Measurements from ENCODE around the gene ADORA2A.

ADORA2A gene

GRCh38 chr22:24431309-24432034 lies 4.1 kb downstream of the ADORA2A start:
- no peak overlapping the region for H3K4me3 ChIP-seq (ENCODE audit: control insufficient read depth, low read depth, low read length)
- DNase-seq (ENCODE audit: low read depth) = no peak
- TF ChIP-seq CTCF (conservative IDR thresholded peaks at IDR 0.05; ENCODE audit: control insufficient read depth, insufficient read depth, low read depth, low read length) = no peak

GRCh38 chr22:24432059-24432853 lies 4.9 kb downstream of the ADORA2A start:
- peak; percentile 56 for DNase-seq (ENCODE audit: low read depth)
- no peak for TF ChIP-seq CTCF (conservative IDR thresholded peaks at IDR 0.05; ENCODE audit: control insufficient read depth, insufficient read depth, low read depth, low read length)
- H3K4me3 ChIP-seq (ENCODE audit: control insufficient read depth, low read depth, low read length) = no peak overlapping the region

- DNase-seq (ENCODE audit: low read depth) = no peak
- no peak for TF ChIP-seq CTCF (conservative IDR thresholded peaks at IDR 0.05; ENCODE audit: control insufficient read depth, insufficient read depth, low read depth, low read length)
- H3K4me3 ChIP-seq (ENCODE audit: control insufficient read depth, low read depth, low read length) = no peak overlapping the region
Measured at GRCh38 chr22:24433001-24433827, 5.8 kb downstream of the ADORA2A start.

GRCh38 chr22:24433828-24434470 lies 6.5 kb downstream of the ADORA2A start:
- no peak for TF ChIP-seq CTCF (conservative IDR thresholded peaks at IDR 0.05; ENCODE audit: control insufficient read depth, insufficient read depth, low read depth, low read length)
- H3K4me3 ChIP-seq (ENCODE audit: control insufficient read depth, low read depth, low read length) = no peak overlapping the region
- DNase-seq (ENCODE audit: low read depth) = peak; percentile 63

- DNase-seq (ENCODE audit: low read depth) = no peak
- H3K4me3 ChIP-seq (ENCODE audit: control insufficient read depth, low read depth, low read length) = no peak overlapping the region
- no peak for TF ChIP-seq CTCF (conservative IDR thresholded peaks at IDR 0.05; ENCODE audit: control insufficient read depth, insufficient read depth, low read depth, low read length)
Measured at GRCh38 chr22:24434471-24435322, 7.3 kb downstream of the ADORA2A start.
